H1 (cell line): Measurements from ENCODE around the gene MITF. TPM values are rescaled to one million over a fixed set of nuclear protein-coding genes. Genes with fewer than 3 reads are reported as not detected.

ENCODE experiments used
- CTCF ChIA-PET: fragments of 300-600 bp; sonication (Branson Sonifier 250); formaldehyde crosslinking; loops from one replicate; lab custom pipeline; 2021; ENCODE audit not compliant: partially characterized antibody; lab: Charles Lee
- POLR2A ChIA-PET: fragments of 300-600 bp; sonication (Branson Sonifier 250); formaldehyde crosslinking; loops from one replicate; lab custom pipeline; 2021; ENCODE audit warnings: inconsistent platforms; ENCODE audit not compliant: partially characterized antibody; lab: Charles Lee
- DNase-seq, 2 experiments: peaks; one replicate each; pipeline versions ENCODE4 v3.0.0 to v3.0.0-alpha.2; 2010 to 2022; ENCODE audit warnings: low spot score in 2 of 2, low read depth in 1 of 2, mixed read lengths in 1 of 2
- FAIRE-seq: peaks from 2 replicates; lab custom pipeline; 2011; peaks lifted over from hg19 to GRCh38; lab: Jason Lieb, UNC
- H2AFZ ChIP-seq: 2 replicates; pipeline ENCODE4 v1.8.1; 2012; ENCODE audit warnings: low read length, inconsistent platforms
- H2AK5ac ChIP-seq: 2 replicates; pipeline ENCODE4 v1.6.1; 2013; ENCODE audit warnings: low read depth, low read length
- H2BK120ac ChIP-seq: replicated peaks from 2 replicates; pipeline ENCODE3; 2013; ENCODE audit warnings: low read depth, low read length, inconsistent platforms
- H2BK12ac ChIP-seq: 2 replicates; pipeline ENCODE4 v1.6.1; 2013; ENCODE audit warnings: low read depth, low read length
- H2BK15ac ChIP-seq: 2 replicates; pipeline ENCODE4 v1.6.1; 2013; ENCODE audit warnings: low read length
- H2BK20ac ChIP-seq: 2 replicates; pipeline ENCODE4 v1.6.1; 2013; ENCODE audit warnings: low read length
- H2BK5ac ChIP-seq: 2 replicates; pipeline ENCODE4 v1.6.1; 2013; ENCODE audit warnings: low read depth, low read length
- H3K14ac ChIP-seq: 2 replicates; pipeline ENCODE4 v1.6.1; 2013; ENCODE audit warnings: inconsistent platforms; ENCODE audit not compliant: insufficient read length
- H3K18ac ChIP-seq: 2 replicates; pipeline ENCODE4 v1.6.1; 2013; ENCODE audit warnings: low read length; ENCODE audit errors: extremely low read depth
- H3K23ac ChIP-seq: 2 replicates; pipeline ENCODE4 v1.6.1; 2013; ENCODE audit warnings: inconsistent platforms; ENCODE audit not compliant: insufficient read length
- H3K23me2 ChIP-seq: 2 replicates; pipeline ENCODE4 v1.6.1; 2013; ENCODE audit warnings: low read depth, low read length
- H3K27ac ChIP-seq: 2 replicates; pipeline ENCODE4 v1.6.1; 2011; ENCODE audit warnings: low read depth, low read length, inconsistent platforms
- H3K27me3 ChIP-seq, 4 experiments: replicated peaks in 1 of 4; 1 replicate in 1 of 4; 2 replicates in 3 of 4; pipeline versions ENCODE4 v1.6.1 to v1.8.1; 2011 to 2013; ENCODE audit warnings: low read length in 3 of 4, mild to moderate bottlenecking in 3 of 4, inconsistent platforms in 2 of 4, mixed read lengths in 2 of 4, moderate library complexity in 1 of 4; ENCODE audit not compliant: control insufficient read depth in 3 of 4, insufficient read depth in 3 of 4; ENCODE audit errors: extremely low read depth in 1 of 4
- H3K36me3 ChIP-seq, 4 experiments: 2 replicates each; pipeline versions ENCODE4 v1.6.1 to v1.8.1; 2011 to 2013; ENCODE audit warnings: mild to moderate bottlenecking in 4 of 4, low read length in 3 of 4, moderate library complexity in 2 of 4, control low read depth in 1 of 4, inconsistent platforms in 1 of 4; ENCODE audit not compliant: insufficient read depth in 4 of 4, control insufficient read depth in 2 of 4
- H3K4ac ChIP-seq: replicated peaks from 2 replicates; pipeline ENCODE3; 2013; ENCODE audit warnings: low read length, low read depth, mixed read lengths, inconsistent platforms; ENCODE audit not compliant: insufficient read length
- H3K4me1 ChIP-seq, 4 experiments: replicated peaks in 1 of 4; 1 replicate in 1 of 4; 2 replicates in 3 of 4; pipeline versions ENCODE4 v1.6.1 to v1.8.1; 2011 to 2013; ENCODE audit warnings: low read length in 3 of 4, inconsistent platforms in 2 of 4, mixed read lengths in 1 of 4; ENCODE audit not compliant: insufficient read depth in 4 of 4, control insufficient read depth in 3 of 4
- H3K4me2 ChIP-seq, 2 experiments: 2 replicates each; pipeline versions ENCODE4 v1.6.1 to v1.8.1; 2011 to 2013; ENCODE audit warnings: low read depth in 2 of 2, low read length in 2 of 2, control low read depth in 1 of 2, inconsistent platforms in 1 of 2, mild to moderate bottlenecking in 1 of 2; ENCODE audit not compliant: insufficient read depth in 1 of 2
- H3K4me3 ChIP-seq, 4 experiments: fragments of 200-600, 300-600 bp in 1 of 4; sonication (generic), shearing (Covaris generic), sonication (Bioruptor Twin) in 1 of 4; 2 replicates each; pipeline versions ENCODE4 v1.5.1 to v1.8.1; 2011 to 2016; ENCODE audit warnings: low read length in 4 of 4, low read depth in 3 of 4, control low read depth in 2 of 4, inconsistent platforms in 2 of 4, mild to moderate bottlenecking in 2 of 4, mixed read lengths in 1 of 4, moderate library complexity in 1 of 4; ENCODE audit not compliant: insufficient read depth in 2 of 4; ENCODE audit errors: extremely low read depth in 1 of 4
- H3K56ac ChIP-seq: replicated peaks from 2 replicates; pipeline ENCODE3; 2013; ENCODE audit warnings: low read depth, mild to moderate bottlenecking, mixed read lengths, low read length, inconsistent platforms; ENCODE audit not compliant: insufficient read length
- H3K79me1 ChIP-seq: 2 replicates; pipeline ENCODE4 v1.6.1; 2013; ENCODE audit warnings: low read depth, low read length, control low read depth
- H3K79me2 ChIP-seq, 2 experiments: 2 replicates each; pipeline versions ENCODE4 v1.6.1 to v1.8.1; 2012 to 2013; ENCODE audit warnings: low read length in 2 of 2, mild to moderate bottlenecking in 2 of 2, inconsistent platforms in 1 of 2; ENCODE audit not compliant: insufficient read depth in 2 of 2, control insufficient read depth in 1 of 2
- H3K9ac ChIP-seq, 4 experiments: replicated peaks in 1 of 4; 1 replicate in 1 of 4; 2 replicates in 3 of 4; pipeline versions ENCODE4 v1.6.1 to v1.8.1; 2011 to 2013; ENCODE audit warnings: low read depth in 3 of 4, low read length in 3 of 4, control low read depth in 2 of 4, mild to moderate bottlenecking in 2 of 4, moderate library complexity in 2 of 4, inconsistent platforms in 1 of 4; ENCODE audit errors: extremely low read depth in 1 of 4
- H3K9me3 ChIP-seq, 2 experiments: 2 replicates each; pipeline versions ENCODE4 v1.6.1 to v1.8.1; 2012 to 2013; ENCODE audit warnings: mild to moderate bottlenecking in 2 of 2, moderate library complexity in 2 of 2, control low read depth in 1 of 2, inconsistent platforms in 1 of 2, low read depth in 1 of 2, low read length in 1 of 2, mixed read lengths in 1 of 2; ENCODE audit not compliant: insufficient read depth in 2 of 2
- H4K20me1 ChIP-seq, 2 experiments: replicated peaks in 1 of 2; 2 replicates each; pipeline versions ENCODE3 to v1.8.1; 2011 to 2013; ENCODE audit warnings: inconsistent platforms in 2 of 2, low read length in 2 of 2, mild to moderate bottlenecking in 1 of 2; ENCODE audit not compliant: insufficient read depth in 2 of 2, control insufficient read depth in 1 of 2
- H4K5ac ChIP-seq: 2 replicates; pipeline ENCODE4 v1.6.1; 2013; ENCODE audit warnings: low read length, low read depth, mixed read lengths, inconsistent platforms; ENCODE audit not compliant: insufficient read length
- H4K8ac ChIP-seq: 2 replicates; pipeline ENCODE4 v1.8.0; 2013; ENCODE audit warnings: mild to moderate bottlenecking, moderate library complexity, low read length, inconsistent platforms; ENCODE audit not compliant: insufficient read depth; ENCODE audit errors: extremely low read depth
- H4K91ac ChIP-seq: replicated peaks from 2 replicates; pipeline ENCODE3; 2013; ENCODE audit warnings: low read length, mixed read lengths, inconsistent platforms; ENCODE audit not compliant: insufficient read length
- BACH1 ChIP-seq: IDR thresholded peaks from 2 replicates; pipeline ENCODE4 v1.6.1; 2012; ENCODE audit warnings: low read length, improper control_type of control experiment
- BRCA1 ChIP-seq: IDR thresholded peaks from 2 replicates; pipeline ENCODE4 v1.6.1; 2012; ENCODE audit warnings: low read depth, low read length, improper control_type of control experiment
- CEBPB ChIP-seq: IDR thresholded peaks from 2 replicates; pipeline ENCODE4 v1.6.1; 2012; ENCODE audit warnings: low read depth, low read length
- CREB1 ChIP-seq: IDR thresholded peaks from 2 replicates; pipeline ENCODE4 v1.6.1; 2012; ENCODE audit warnings: inconsistent platforms
- GABPA ChIP-seq: IDR thresholded peaks from 2 replicates; pipeline ENCODE4 v1.6.1; 2011; ENCODE audit warnings: mild to moderate bottlenecking, low read length, moderate library complexity, borderline replicate concordance; ENCODE audit not compliant: insufficient read depth
- KDM4A ChIP-seq: IDR thresholded peaks from one replicate; pipeline ENCODE4 v1.7.1; 2012; ENCODE audit warnings: low read depth, mild to moderate bottlenecking, moderate library complexity, low read length, inconsistent platforms; ENCODE audit not compliant: severe bottlenecking
- POU5F1 ChIP-seq: IDR thresholded peaks from 2 replicates; pipeline ENCODE4 v1.6.1; 2011; ENCODE audit warnings: low read depth, mild to moderate bottlenecking, low read length, moderate library complexity
- RFX5 ChIP-seq: IDR thresholded peaks from 2 replicates; pipeline ENCODE4 v1.6.1; 2011; ENCODE audit warnings: low read depth, low read length, improper control_type of control experiment, borderline replicate concordance
- TAF7 ChIP-seq: optimal IDR thresholded peaks from 2 replicates; pipeline ENCODE3; 2011; ENCODE audit warnings: low read depth, mild to moderate bottlenecking, inconsistent platforms, low read length, moderate library complexity, borderline replicate concordance
- TCF12 ChIP-seq: IDR thresholded peaks from 2 replicates; pipeline ENCODE4 v1.6.1; 2011; ENCODE audit warnings: low read depth, mild to moderate bottlenecking, low read length
- WGBS, 2 experiments: shearing (Covaris generic) in 1 of 2; methylation state at CpG; one replicate each; pipeline versions ENCODE4 v1.1.6 to v1.1.7; 2013 to 2015; ENCODE audit warnings: low lambda C conversion rate in 2 of 2, mixed read lengths in 2 of 2, inconsistent platforms in 1 of 2, low coverage in 1 of 2, missing lambda C conversion rate in 1 of 2; ENCODE audit not compliant: insufficient replicate concordance in 2 of 2, insufficient coverage in 1 of 2, insufficient read length in 1 of 2; ENCODE audit errors: extremely low coverage in 1 of 2, missing lambda C conversion rate in 1 of 2; 5-methylcytosine and 5-hydroxymethylcytosine counted together
- polyA plus RNA-seq, 7 experiments: library from polyadenylated mRNA; depleted of rRNA in 3 of 7; stranded (reverse) in 5 of 7; unstranded in 2 of 7; fragments of >200 nt in 5 of 7; fragments of 200-250 nt in 2 of 7; gene quantifications; 1 replicate in 5 of 7; 2 replicates in 1 of 7; 4 replicates in 1 of 7; pipeline versions ENCODE4 v1.2.1 to v1.2.3, GENCODE V29; 2011 to 2013; ENCODE audit warnings: missing spikeins in 2 of 7, mixed read lengths in 2 of 7
- total RNA-seq: library from RNA; stranded (reverse); fragmentation: NEBNext Ultra II Directional; extraction: Animal tissue kit (Norgen Biotek cat#: 25700); gene quantifications from 2 replicates; pipeline ENCODE4 v1.2.1, GENCODE V29; 2021
- TF ChIP-seq, protein P1 (sequence below): IDR thresholded peaks from 2 replicates; pipeline ENCODE4 v1.6.1; 2011; ENCODE audit warnings: low read length, improper control_type of control experiment

Gene MITF
- total and polyA plus RNA-seq, 2 of the 8 experiments (the other 6 are each of a cell fraction or from before 2014, with no cell fraction given): 0.53 to 1.4 TPM

DNA sequence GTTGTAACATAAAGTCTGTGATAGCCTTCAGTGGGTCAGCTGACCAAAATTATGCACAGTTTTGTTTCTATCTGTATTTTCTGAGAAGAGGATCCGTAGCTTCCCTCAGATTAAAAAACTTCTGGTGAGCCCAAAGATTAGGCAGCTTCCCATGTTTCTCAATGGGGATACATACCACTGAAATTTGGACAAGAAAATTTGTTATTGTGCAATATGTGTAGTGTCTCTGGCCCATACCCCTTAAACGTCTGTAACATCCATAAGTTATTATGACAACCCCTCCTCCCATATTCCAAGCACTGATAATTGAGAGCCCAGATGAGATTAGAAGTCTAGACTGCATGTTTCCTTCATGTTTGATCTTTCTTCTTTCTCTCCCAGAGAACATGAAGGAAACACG, 1.9 kb upstream of the MITF start:
- no peak overlapping the region for H4K5ac ChIP-seq
- FAIRE-seq (no peak), DNase-seq (no peak)
- POLR2A ChIA-PET: no interaction called here
- no peak overlapping the region for H3K56ac ChIP-seq
- no peak overlapping the region for H4K8ac ChIP-seq
- CTCF ChIA-PET: interaction anchor here (1.0 to 4.0 kb wide), 3 partner anchors 12 to 63 kb away, joined by 3 to 12 read pairs (median 3); no protein-coding TSS in a partner anchor
- H3K36me3 ChIP-seq: no peaks in the 10 kb centered on the region
- peaks cover 13% of the 10 kb centered on the region; the same call in 1 of the 2 replicates for H3K23me2 ChIP-seq
- no peak overlapping the region for H3K18ac ChIP-seq
- H3K9me3 ChIP-seq: no peaks in the 10 kb centered on the region
- H3K4me2 ChIP-seq: no peak overlapping the region
- no peak overlapping the region for H2BK12ac ChIP-seq
- TF ChIP-seq BRCA1: no peak
- TF ChIP-seq, protein P1, sequence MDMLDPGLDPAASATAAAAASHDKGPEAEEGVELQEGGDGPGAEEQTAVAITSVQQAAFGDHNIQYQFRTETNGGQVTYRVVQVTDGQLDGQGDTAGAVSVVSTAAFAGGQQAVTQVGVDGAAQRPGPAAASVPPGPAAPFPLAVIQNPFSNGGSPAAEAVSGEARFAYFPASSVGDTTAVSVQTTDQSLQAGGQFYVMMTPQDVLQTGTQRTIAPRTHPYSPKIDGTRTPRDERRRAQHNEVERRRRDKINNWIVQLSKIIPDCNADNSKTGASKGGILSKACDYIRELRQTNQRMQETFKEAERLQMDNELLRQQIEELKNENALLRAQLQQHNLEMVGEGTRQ: no peak
- TF ChIP-seq CEBPB: no peak
- TF ChIP-seq TAF7: no peak
- no peak for TF ChIP-seq TCF12
- TF ChIP-seq KDM4A: no peak
- TF ChIP-seq GABPA: no peak
- TF ChIP-seq RFX5: no peak
- no peak for TF ChIP-seq BACH1
- no peak for TF ChIP-seq CREB1
- TF ChIP-seq POU5F1: no peak
- H2AK5ac ChIP-seq: no peak overlapping the region
- no peak overlapping the region for H4K91ac ChIP-seq
- H3K79me2 ChIP-seq: no peaks in the 10 kb centered on the region
- H3K4ac ChIP-seq: no peak overlapping the region
- H2BK120ac ChIP-seq: no peak overlapping the region
- no peaks in the 10 kb centered on the region for H3K79me1 ChIP-seq
- H3K27me3 ChIP-seq: peaks cover 0 to 22% (median 14%) of the 10 kb centered on the region in 4 experiments; a peak in 5 of 7 replicates
- no peak overlapping the region for H2AFZ ChIP-seq
- no peak overlapping the region for H3K9ac ChIP-seq
- no peak overlapping the region for H3K14ac ChIP-seq
- 79% methylated on average over 3 of the region's 3 CpGs; no CpG with 5 or more reads in 1 of the 2 experiments for WGBS, 2 experiments
- H3K4me1 ChIP-seq: peaks cover 0 to 5% (median 0%) of the 10 kb centered on the region in 4 experiments; a peak in 3 of 7 replicates
- no peak overlapping the region for H3K23ac ChIP-seq
- H3K4me3 ChIP-seq: no peak overlapping the region
- no peak overlapping the region for H2BK20ac ChIP-seq
- no peaks in the 10 kb centered on the region for H4K20me1 ChIP-seq
- H2BK15ac ChIP-seq: no peak overlapping the region
- H3K27ac ChIP-seq: no peak overlapping the region
- H2BK5ac ChIP-seq: no peak overlapping the region
